NCI-H524 treated with DMSO at 0.1 percent for 48 hours (cell line): ENCODE results near the gene ZNF709.
"Not testable (repeated sequence)": the region's sequence is repeated elsewhere in the genome, so short reads cannot be mapped to it uniquely, and the experiment has no call there.

Source experiments
- DNase-seq: peaks from one replicate; lab custom pipeline; 2025; lab: John Stamatoyannopoulos, UW

ZNF709 gene

DNA sequence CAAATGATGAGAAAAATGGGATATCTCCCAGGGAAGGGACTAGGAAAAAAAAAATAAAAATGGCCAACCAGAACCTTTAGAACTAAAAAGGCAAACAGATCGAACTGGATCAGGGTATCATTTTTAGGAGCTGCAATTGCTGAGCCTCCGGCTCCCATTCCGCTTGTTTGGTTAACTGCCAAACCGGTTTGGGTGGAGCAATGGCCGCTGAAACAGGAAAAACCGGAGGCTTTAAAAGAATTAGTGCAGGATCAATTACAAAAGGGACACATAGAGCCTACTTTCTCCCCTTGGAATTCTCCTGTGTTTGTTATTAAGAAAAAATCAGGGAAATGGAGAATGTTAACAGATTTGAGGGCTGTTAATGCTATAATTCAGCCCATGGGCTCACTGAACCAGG is 31.1 kb downstream of the ZNF709 start:
- DNase-seq, result no peak

DNA sequence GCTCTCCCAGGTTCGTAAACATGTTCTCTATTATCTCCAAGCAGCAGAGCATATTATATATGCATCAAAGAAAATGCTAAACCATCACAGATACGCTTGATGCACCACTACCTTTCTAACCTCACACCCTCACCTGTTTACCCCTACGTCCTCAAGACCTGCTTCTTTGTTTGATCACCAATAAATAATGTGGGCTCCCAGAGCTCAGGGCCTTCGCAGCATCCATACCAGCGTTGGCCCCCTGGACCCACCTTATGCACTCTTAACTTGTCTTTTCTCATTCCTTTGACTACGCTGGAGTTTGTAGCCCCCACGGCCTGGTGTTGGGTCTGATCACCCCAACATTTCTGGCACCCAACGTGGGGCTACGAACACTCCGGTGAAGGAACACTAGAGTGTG is 33.8 kb downstream of the ZNF709 start:
- no peak for DNase-seq

DNA sequence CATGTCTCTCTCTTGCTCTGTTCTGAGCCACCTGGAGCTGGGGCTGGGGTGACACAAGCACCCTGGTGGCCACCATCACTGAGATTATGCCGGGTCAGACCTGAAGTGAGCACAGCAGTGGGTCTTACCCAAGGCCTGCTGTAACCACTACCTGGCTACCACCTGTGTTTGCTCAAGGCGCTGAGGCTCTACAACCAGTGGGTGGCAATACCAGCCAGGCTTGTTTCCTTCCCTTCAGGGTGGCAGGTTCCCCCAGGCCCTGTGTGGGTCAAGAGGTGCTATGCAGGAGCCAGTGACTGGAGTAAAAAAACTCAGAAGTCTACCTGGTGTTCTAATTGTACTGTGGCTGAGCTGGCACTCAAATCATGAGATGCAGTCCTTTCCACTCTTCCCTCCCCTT is 35.8 kb downstream of the ZNF709 start:
- DNase-seq, result no peak

DNA sequence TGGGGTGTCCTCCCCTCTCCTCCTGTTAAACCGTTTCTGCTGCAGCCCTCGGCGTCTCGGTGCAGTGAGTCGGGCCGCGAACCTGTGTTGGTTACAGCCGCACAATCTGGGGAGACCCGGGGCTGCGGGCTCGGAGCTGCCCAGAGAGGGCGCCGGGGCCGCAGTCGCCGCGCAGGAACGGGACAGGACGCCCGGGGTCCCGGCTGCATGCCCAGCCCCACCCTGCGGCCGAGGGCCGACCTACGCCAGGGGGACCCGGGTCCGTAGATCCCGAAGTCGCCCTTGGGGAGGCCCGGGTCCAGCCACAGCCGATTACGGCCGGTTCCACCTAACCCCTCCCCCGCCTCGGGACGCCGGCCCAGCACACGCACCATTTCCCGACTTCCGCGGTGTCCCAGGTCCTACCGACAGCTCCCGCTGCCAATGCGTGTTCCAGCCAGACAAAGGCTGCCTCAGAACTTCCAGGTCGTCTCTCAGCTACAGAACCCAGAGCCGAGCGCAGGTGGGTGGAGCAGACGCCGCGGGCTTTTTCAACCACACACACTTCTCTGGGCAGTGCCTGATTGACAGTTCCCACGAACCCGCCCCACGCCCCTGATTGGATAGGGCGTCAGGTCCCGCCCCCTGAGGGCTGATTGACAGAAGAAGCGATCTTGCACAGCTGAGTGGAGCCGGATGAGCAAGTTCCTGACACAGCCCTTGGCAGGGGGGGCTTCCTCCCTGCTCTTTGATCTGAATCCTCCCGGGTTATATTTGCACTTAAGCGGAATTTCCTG is 43.9 kb downstream of the ZNF709 start, which contains the start of gene ZNF443:
Gene ZNF443, minus strand, starts transcription at position 481 of the 776 bp plus-strand sequence. Its CDS starts 107 bp downstream, at position 374.
- peak; percentile 87 for DNase-seq

DNA sequence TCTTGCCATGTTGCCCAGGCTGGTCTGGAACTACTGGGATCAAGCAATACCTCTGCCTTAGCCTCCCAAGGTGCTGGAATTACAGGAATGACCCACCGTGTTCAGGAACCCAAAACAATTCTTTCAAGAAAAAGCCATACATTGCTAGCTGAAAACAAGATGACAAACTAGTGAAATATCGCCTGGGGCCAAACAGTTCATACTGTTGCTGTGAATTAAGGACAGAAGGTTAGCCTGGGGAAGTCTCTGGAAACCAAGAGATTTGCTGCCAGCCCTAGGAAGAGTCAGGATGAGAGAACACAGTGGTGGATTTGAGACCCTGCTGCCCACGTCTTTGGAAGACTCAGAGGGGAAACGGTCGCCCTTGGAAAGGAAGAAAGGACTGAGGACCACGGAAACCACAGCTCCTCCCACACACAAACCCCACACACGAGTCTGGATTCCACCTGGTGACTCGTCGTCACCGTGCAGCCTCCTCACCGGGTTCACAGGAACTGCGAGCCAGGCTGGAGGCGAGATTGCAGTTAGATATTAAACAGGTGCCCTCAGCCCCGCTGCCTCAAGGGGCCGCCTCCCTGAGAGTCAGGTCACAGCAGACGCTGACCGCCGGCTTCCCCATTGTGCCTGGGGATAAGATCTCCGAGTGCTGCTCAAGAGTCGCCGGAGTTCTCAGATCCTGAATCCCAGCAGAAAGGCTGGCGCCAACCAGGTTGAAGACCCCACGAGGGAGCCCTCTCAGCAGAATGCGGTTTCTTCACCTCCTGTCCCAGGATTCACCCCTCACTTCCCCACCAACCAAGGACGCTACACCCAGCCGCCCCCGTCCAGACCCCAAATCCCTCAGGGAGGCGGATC is 44.7 kb downstream of the ZNF709 start:
- not testable (repeated sequence) for DNase-seq

DNA sequence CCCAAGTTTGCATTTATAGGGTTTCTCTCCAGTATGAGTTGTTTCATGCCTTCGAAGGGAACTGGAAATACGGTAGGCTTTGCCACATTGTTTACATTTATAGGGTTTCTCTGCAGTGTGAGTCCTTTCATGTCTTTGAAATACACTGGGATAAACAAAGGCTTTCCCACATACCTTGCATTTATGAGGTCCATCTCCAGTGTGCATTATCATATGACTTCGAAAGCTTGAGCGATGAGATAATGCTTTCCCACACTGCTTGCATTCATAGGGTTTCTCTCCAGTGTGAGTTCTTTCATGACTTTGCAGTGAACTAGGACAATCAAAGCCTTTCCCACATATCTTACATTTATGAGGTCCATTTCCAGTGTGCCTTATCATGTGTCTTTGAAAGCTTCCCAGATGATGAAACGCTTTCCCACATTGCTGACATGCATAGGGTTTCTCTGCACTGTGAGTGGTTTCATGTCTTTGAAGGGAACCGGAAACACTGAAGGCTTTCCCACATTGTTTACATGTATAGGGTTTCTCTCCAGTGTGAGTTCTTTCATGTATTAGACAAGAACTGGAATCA is 53.8 kb downstream of the ZNF709 start:
- DNase-seq, result not testable (repeated sequence)

DNA sequence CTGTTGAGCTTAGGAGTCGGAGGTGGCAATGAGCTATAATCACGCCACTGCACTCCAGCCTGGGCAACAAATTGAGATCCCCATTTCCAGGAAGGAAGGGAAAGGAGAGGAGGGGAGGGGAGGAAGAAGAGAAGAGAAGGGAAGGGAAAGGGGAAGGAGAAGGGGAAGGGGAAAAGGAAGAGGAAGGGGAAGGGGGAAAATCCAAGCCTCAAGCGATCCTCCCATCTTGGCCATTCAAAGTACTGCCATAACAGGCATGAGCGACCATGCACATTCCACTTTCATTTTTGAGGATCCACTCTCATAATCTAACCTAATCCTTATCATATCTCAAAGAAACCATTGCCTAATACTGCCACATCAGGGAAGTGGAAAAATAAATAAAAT is 58.7 kb downstream of the ZNF709 start:
- DNase-seq, result no peak

DNA sequence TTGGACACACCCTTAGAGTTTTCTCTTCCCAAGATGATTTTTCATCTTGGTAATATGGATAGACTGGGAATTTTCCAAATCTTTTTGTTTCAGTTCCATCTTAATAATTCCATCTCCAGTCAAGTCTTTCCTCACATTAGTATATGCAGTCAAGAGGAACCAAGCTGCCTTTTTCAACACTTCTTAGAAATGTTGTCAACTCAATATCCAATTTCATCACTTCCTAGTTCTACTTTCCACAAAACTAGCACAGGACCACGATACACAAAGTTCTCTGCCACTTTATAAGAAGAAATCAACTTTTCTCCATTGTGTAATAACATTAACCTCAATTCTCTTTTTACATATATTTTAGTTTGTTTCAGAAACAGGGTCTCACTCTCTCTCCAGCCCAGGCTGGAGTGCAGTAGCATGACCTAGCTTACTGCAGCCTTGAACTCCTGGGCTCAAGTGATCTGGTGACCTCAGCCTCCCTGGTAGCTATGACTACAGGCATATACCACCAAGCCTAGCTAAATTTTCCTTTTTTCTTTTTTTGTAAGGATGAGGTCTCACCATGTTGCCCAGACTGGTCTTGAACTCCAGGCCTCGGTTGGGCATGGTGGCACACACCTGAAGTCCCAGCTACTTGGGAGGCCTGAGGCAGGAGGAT is 59.3 kb downstream of the ZNF709 start:
- DNase-seq, result no peak

DNA sequence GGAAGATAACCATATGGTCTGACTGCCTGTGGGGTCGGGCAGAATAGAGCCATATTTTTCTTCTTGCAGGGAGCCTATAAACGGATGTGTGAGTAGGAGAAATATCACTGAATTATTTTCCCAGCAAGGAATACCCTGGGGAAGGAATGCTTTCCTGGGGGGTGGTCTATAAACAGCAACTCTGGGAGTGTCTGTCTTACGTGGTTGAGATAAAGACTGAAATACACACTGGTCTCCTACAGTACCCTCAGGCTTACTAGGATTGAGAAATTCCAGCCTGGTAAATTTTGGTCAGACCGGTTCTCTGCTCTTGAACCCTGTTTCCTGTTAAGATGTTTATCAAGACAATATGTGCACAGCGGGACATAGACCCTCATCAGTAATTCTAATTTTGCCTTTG is 67.3 kb downstream of the ZNF709 start:
- not testable (repeated sequence) for DNase-seq

DNA sequence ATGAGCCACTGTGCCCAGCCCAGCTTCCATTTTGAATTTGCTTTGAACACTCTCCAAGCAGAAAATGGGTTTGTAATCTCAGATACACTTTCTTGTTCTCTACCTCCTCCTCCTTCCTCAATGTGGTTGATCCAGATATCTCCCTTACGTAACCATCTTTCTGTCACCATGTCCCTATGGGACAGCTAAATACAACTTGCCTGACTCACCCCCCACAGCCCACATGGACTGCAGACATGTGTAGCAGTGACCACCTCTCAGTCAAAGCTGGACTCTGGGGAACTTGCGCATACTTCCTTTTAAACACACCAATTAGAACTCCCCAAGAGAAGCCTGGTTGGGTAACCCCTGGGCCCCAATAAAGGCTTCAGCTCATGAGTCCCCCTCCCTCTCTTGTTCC is 72.7 kb downstream of the ZNF709 start:
- DNase-seq, result no peak
